ENCODE data around the gene KRT8. TPM values are rescaled to one million over a fixed set of nuclear protein-coding genes. Genes with fewer than 3 reads are reported as not detected.

Gene KRT8
- total and polyA plus RNA-seq, 2 donors (not counting 1 experiment from before 2014, with no cell fraction given), result 0.24 to 0.94 TPM

DNA sequence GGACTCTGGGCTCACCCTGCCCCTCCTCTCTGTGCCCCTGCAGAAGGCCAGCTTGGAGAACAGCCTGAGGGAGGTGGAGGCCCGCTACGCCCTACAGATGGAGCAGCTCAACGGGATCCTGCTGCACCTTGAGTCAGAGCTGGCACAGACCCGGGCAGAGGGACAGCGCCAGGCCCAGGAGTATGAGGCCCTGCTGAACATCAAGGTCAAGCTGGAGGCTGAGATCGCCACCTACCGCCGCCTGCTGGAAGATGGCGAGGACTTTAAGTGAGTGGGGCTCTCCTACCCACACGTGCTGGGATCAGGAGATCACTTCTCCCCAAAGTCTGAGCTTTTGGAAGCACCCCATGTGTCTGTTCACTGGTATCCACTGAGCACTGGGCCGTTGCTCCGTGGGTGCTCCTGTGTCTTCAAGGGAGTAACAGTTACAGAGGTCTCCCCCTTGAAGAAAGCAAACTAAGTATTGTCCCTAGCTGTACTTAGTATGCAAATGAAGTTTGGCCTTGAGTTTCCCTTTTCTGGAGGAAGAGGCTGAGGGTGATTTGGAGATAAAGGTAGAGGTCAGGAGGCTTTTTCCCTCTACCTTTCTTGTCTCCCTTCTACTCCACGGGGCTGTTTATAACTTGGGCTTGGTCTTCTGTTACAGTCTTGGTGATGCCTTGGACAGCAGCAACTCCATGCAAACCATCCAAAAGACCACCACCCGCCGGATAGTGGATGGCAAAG is 47.4 kb upstream of the KRT8 start:
- intact Hi-C loops (cut with micrococcal nuclease), result no loop called here
- POLR2A ChIA-PET, result no interaction called here
- H3K9me3 Mint-ChIP-seq (ENCODE audit: insufficient read depth), result no peaks in the 10 kb centered on the region
- WGBS (ENCODE audit: insufficient coverage), result 58% methylated on average over 11 of the region's 15 CpGs
- no peaks in the 10 kb centered on the region for H3K79me2 ChIP-seq (ENCODE audit: control insufficient read depth, insufficient read depth, low read length)
- no peaks in the 10 kb centered on the region for H3K36me3 ChIP-seq (replicated peaks in 1 of 2; ENCODE audit: control extremely low read depth in 1 of 2, control insufficient read depth in 1 of 2, extremely low read depth in 1 of 2, insufficient read depth in 2 of 2, low read length in 1 of 2)
- CTCF ChIA-PET, result interaction anchor here (2.0 kb wide), 1 partner anchor 67 kb away, joined by 9 read pairs; no protein-coding TSS in a partner anchor
- H3K9me3 ChIP-seq (ENCODE audit: control extremely low read depth in 1 of 3, control insufficient read depth in 2 of 3, insufficient read depth in 1 of 3, low read length in 2 of 3), result peaks cover 0 to 5% (median 0%) of the 10 kb centered on the region in 3 donors
- H3K4me2 ChIP-seq (replicated peaks; ENCODE audit: low read depth, low read length, poor library complexity, severe bottlenecking), result no peak overlapping the region
- peaks cover 3 to 10% of the 10 kb centered on the region in 2 donors for H3K4me1 ChIP-seq (ENCODE audit: control insufficient read depth in 2 of 2, insufficient read depth in 2 of 2, low read length in 2 of 2)
- H4K20me1 ChIP-seq (ENCODE audit: control insufficient read depth, insufficient read depth, low read length, poor library complexity, severe bottlenecking), result no peaks in the 10 kb centered on the region
- no peaks in the 10 kb centered on the region for H3K27me3 Mint-ChIP-seq
- no peak overlapping the region for H3K27ac ChIP-seq (ENCODE audit: low read length in 2 of 2)
- H3K4me3 ChIP-seq (ENCODE audit: control extremely low read depth in 1 of 5, extremely low read depth in 1 of 5, insufficient read depth in 1 of 5, low read depth in 2 of 5, low read length in 4 of 5), result no peak overlapping the region
- H2AFZ ChIP-seq (ENCODE audit: insufficient read depth, low read depth, low read length, poor library complexity, severe bottlenecking), result no peak overlapping the region
- TF ChIP-seq, protein P1, sequence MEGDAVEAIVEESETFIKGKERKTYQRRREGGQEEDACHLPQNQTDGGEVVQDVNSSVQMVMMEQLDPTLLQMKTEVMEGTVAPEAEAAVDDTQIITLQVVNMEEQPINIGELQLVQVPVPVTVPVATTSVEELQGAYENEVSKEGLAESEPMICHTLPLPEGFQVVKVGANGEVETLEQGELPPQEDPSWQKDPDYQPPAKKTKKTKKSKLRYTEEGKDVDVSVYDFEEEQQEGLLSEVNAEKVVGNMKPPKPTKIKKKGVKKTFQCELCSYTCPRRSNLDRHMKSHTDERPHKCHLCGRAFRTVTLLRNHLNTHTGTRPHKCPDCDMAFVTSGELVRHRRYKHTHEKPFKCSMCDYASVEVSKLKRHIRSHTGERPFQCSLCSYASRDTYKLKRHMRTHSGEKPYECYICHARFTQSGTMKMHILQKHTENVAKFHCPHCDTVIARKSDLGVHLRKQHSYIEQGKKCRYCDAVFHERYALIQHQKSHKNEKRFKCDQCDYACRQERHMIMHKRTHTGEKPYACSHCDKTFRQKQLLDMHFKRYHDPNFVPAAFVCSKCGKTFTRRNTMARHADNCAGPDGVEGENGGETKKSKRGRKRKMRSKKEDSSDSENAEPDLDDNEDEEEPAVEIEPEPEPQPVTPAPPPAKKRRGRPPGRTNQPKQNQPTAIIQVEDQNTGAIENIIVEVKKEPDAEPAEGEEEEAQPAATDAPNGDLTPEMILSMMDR (IDR thresholded peaks at IDR 0.05), result no peak
- no peak for TF ChIP-seq EZH2 (IDR thresholded peaks at IDR 0.05; ENCODE audit: borderline replicate concordance, insufficient read depth, low read depth, low read length, poor library complexity, severe bottlenecking)
- ATAC-seq (ENCODE audit: low read depth) (no peak), DNase-seq (no peak)
- no peak overlapping the region for H3K4me3 Mint-ChIP-seq
- H3K9ac ChIP-seq (ENCODE audit: low read length), result no peak overlapping the region
- peaks cover 0 to 7% (median 2%) of the 10 kb centered on the region in 4 experiments for H3K27me3 ChIP-seq (replicated peaks in 1 of 4; ENCODE audit: control extremely low read depth in 1 of 4, control insufficient read depth in 3 of 4, insufficient read depth in 4 of 4, low read length in 3 of 4)
- H3K4me1 Mint-ChIP-seq, result peaks cover 7% of the 10 kb centered on the region
- H3K27ac Mint-ChIP-seq, result no peak overlapping the region

DNA sequence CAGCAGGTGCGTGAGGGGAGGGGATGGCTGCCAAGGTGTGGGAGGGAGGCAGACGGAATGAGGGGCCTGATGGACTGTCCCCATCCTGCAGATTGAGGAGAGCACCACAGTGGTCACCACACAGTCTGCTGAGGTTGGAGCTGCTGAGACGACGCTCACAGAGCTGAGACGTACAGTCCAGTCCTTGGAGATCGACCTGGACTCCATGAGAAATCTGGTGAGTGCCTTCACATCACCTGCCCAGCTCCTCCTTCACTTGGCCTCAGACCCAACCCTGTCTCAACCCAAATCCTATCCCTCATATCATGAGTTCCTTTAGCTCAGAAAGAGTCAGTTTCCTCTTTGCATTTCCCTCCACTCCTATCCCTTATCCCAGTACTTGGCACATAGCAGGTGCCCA is 46.8 kb upstream of the KRT8 start:
- Histone ChIP-seq H3K27ac (ENCODE audit: low read length in 2 of 2) (no peak overlapping the region), H3K79me2 (ENCODE audit: control insufficient read depth, insufficient read depth, low read length) (no peaks in the 10 kb centered on the region), H3K9ac (ENCODE audit: low read length) (no peak overlapping the region), H3K9me3 (ENCODE audit: control extremely low read depth in 1 of 3, control insufficient read depth in 2 of 3, insufficient read depth in 1 of 3, low read length in 2 of 3) (peaks cover 0 to 5% (median 0%) of the 10 kb centered on the region in 3 donors), H3K27me3 (replicated peaks in 1 of 4; ENCODE audit: control extremely low read depth in 1 of 4, control insufficient read depth in 3 of 4, insufficient read depth in 4 of 4, low read length in 3 of 4) (peaks cover 0 to 10% (median 2%) of the 10 kb centered on the region in 4 experiments), H3K4me2 (replicated peaks; ENCODE audit: low read depth, low read length, poor library complexity, severe bottlenecking) (no peak overlapping the region), H4K20me1 (ENCODE audit: control insufficient read depth, insufficient read depth, low read length, poor library complexity, severe bottlenecking) (no peaks in the 10 kb centered on the region), H2AFZ (ENCODE audit: insufficient read depth, low read depth, low read length, poor library complexity, severe bottlenecking) (no peak overlapping the region), H3K4me3 (ENCODE audit: control extremely low read depth in 1 of 5, extremely low read depth in 1 of 5, insufficient read depth in 1 of 5, low read depth in 2 of 5, low read length in 4 of 5) (no peak overlapping the region), H3K4me1 (ENCODE audit: control insufficient read depth in 2 of 2, insufficient read depth in 2 of 2, low read length in 2 of 2) (peaks cover 3 to 10% of the 10 kb centered on the region in 2 donors), H3K36me3 (replicated peaks in 1 of 2; ENCODE audit: control extremely low read depth in 1 of 2, control insufficient read depth in 1 of 2, extremely low read depth in 1 of 2, insufficient read depth in 2 of 2, low read length in 1 of 2) (no peaks in the 10 kb centered on the region)
- Mint-ChIP-seq H3K9me3 (ENCODE audit: insufficient read depth) (no peaks in the 10 kb centered on the region), H3K27me3 (no peaks in the 10 kb centered on the region), H3K4me3 (no peak overlapping the region), H3K27ac (no peak overlapping the region), H3K4me1 (peaks cover 7% of the 10 kb centered on the region)
- ChIA-PET CTCF (interaction anchor here (2.0 kb wide), 1 partner anchor 66 kb away, joined by 9 read pairs; no protein-coding TSS in a partner anchor), POLR2A (no interaction called here)
- TF ChIP-seq EZH2 (IDR thresholded peaks at IDR 0.05; ENCODE audit: borderline replicate concordance, insufficient read depth, low read depth, low read length, poor library complexity, severe bottlenecking), result no peak
- TF ChIP-seq, protein P1 (IDR thresholded peaks at IDR 0.05), result no peak
- DNase-seq (no peak), ATAC-seq (ENCODE audit: low read depth) (no peak)
- WGBS (ENCODE audit: insufficient coverage), result 93% methylated on average over 6 of the region's 6 CpGs
- intact Hi-C loops (cut with micrococcal nuclease), result no loop called here
